ENCODE measurements around the gene ASCL3. TPM values are rescaled to one million over a fixed set of nuclear protein-coding genes. Genes with fewer than 3 reads are reported as not detected.

Gene ASCL3
- total and polyA plus RNA-seq, 8 donors = 0.21 to 0.60 (median 0.26) TPM; not detected in 5

GRCh38 chr11:8922691-8923090 lies 20.1 kb downstream of the ASCL3 start:
- Histone ChIP-seq H3K27ac (no peak overlapping the region), H3K9me3 (no peaks in the 10 kb centered on the region), H3K27me3 (no peaks in the 10 kb centered on the region), H3K36me3 (peaks cover 0 to 68% of the 10 kb centered on the region in 2 donors), H3K4me1 (peaks cover 0 to 3% of the 10 kb centered on the region in 2 donors), H3K4me3 (no peak overlapping the region)
- DNase-seq (no peak), ATAC-seq (no peak)
- TF ChIP-seq, protein P1, sequence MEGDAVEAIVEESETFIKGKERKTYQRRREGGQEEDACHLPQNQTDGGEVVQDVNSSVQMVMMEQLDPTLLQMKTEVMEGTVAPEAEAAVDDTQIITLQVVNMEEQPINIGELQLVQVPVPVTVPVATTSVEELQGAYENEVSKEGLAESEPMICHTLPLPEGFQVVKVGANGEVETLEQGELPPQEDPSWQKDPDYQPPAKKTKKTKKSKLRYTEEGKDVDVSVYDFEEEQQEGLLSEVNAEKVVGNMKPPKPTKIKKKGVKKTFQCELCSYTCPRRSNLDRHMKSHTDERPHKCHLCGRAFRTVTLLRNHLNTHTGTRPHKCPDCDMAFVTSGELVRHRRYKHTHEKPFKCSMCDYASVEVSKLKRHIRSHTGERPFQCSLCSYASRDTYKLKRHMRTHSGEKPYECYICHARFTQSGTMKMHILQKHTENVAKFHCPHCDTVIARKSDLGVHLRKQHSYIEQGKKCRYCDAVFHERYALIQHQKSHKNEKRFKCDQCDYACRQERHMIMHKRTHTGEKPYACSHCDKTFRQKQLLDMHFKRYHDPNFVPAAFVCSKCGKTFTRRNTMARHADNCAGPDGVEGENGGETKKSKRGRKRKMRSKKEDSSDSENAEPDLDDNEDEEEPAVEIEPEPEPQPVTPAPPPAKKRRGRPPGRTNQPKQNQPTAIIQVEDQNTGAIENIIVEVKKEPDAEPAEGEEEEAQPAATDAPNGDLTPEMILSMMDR (IDR thresholded peaks at IDR 0.05) = no peak
- intact Hi-C loops (cut with DNase I) = no loop called here

- intact Hi-C loops (cut with DNase I) = no loop called here
- peak; percentile 93 for ATAC-seq
- no peaks in the 10 kb centered on the region for H3K9me3 ChIP-seq
- no peaks in the 10 kb centered on the region for H3K27me3 ChIP-seq
- peaks cover 0 to 59% of the 10 kb centered on the region in 2 donors for H3K36me3 ChIP-seq
- peaks cover 25 to 28% of the 10 kb centered on the region in 2 donors for H3K4me1 ChIP-seq
- H3K27ac ChIP-seq = peak overlapping the region; percentile 59 to 64
- DNase-seq = peak in 2 of 4 donors; percentile 29 to 62
- H3K4me3 ChIP-seq = no peak overlapping the region
- TF ChIP-seq, protein P1 (IDR thresholded peaks at IDR 0.05) = no peak
Observed at GRCh38 chr11:8917157-8917825, 25.5 kb downstream of the ASCL3 start.

GRCh38 chr11:8914661-8915018 lies 28.2 kb downstream of the ASCL3 start:
- Histone ChIP-seq H3K4me3 (no peak overlapping the region), H3K9me3 (no peaks in the 10 kb centered on the region), H3K27me3 (no peaks in the 10 kb centered on the region), H3K27ac (peak overlapping the region in 1 of 2 donors; percentile 57), H3K36me3 (peaks cover 0 to 33% of the 10 kb centered on the region in 2 donors), H3K4me1 (peaks cover 27 to 40% of the 10 kb centered on the region in 2 donors)
- no peak for ATAC-seq
- intact Hi-C loops (cut with DNase I) = no loop called here
- no peak for DNase-seq
- TF ChIP-seq, protein P1 (IDR thresholded peaks at IDR 0.05) = peak in 1 of 2 donors; percentile 7

GRCh38 chr11:8913961-8914660 lies 28.7 kb downstream of the ASCL3 start:
- H3K4me3 ChIP-seq = no peak overlapping the region

More at GRCh38 chr11:8913961-8914660, 28.7 kb downstream of the ASCL3 start:
- Histone ChIP-seq H3K9me3 (no peaks in the 10 kb centered on the region), H3K27ac (peak overlapping the region; percentile 49 to 57), H3K36me3 (peaks cover 0 to 28% of the 10 kb centered on the region in 2 donors), H3K4me1 (peaks cover 27 to 40% of the 10 kb centered on the region in 2 donors), H3K27me3 (no peaks in the 10 kb centered on the region)
- intact Hi-C loops (cut with DNase I) = no loop called here
- DNase-seq (peak in 1 of 4 donors; percentile 44), ATAC-seq (peak; percentile 5)
- TF ChIP-seq, protein P1 (IDR thresholded peaks at IDR 0.05) = peak; percentile 38 to 49

All from left lung (tissue), 10 donors.